H1 (cell line): Measurements from ENCODE around the gene OSBPL3. TPM values are rescaled to one million over a fixed set of nuclear protein-coding genes. Genes with fewer than 3 reads are reported as not detected.

Experiments used
- CTCF ChIA-PET: fragments of 300-600 bp; sonication (Branson Sonifier 250); formaldehyde crosslinking; loops from one replicate; lab custom pipeline; 2021; ENCODE audit not compliant: partially characterized antibody; lab: Charles Lee
- POLR2A ChIA-PET: fragments of 300-600 bp; sonication (Branson Sonifier 250); formaldehyde crosslinking; loops from one replicate; lab custom pipeline; 2021; ENCODE audit warnings: inconsistent platforms; ENCODE audit not compliant: partially characterized antibody; lab: Charles Lee
- DNase-seq, 2 experiments: peaks; one replicate each; pipeline versions ENCODE4 v3.0.0 to v3.0.0-alpha.2; 2010 to 2022; ENCODE audit warnings: low spot score in 2 of 2, low read depth in 1 of 2, mixed read lengths in 1 of 2
- FAIRE-seq: peaks from 2 replicates; lab custom pipeline; 2011; peaks lifted over from hg19 to GRCh38; lab: Jason Lieb, UNC
- H2AFZ ChIP-seq: 2 replicates; pipeline ENCODE4 v1.8.1; 2012; ENCODE audit warnings: low read length, inconsistent platforms
- H2AK5ac ChIP-seq: 2 replicates; pipeline ENCODE4 v1.6.1; 2013; ENCODE audit warnings: low read depth, low read length
- H2BK120ac ChIP-seq: replicated peaks from 2 replicates; pipeline ENCODE3; 2013; ENCODE audit warnings: low read depth, low read length, inconsistent platforms
- H2BK12ac ChIP-seq: 2 replicates; pipeline ENCODE4 v1.6.1; 2013; ENCODE audit warnings: low read depth, low read length
- H2BK15ac ChIP-seq: 2 replicates; pipeline ENCODE4 v1.6.1; 2013; ENCODE audit warnings: low read length
- H2BK20ac ChIP-seq: 2 replicates; pipeline ENCODE4 v1.6.1; 2013; ENCODE audit warnings: low read length
- H2BK5ac ChIP-seq: 2 replicates; pipeline ENCODE4 v1.6.1; 2013; ENCODE audit warnings: low read depth, low read length
- H3K14ac ChIP-seq: 2 replicates; pipeline ENCODE4 v1.6.1; 2013; ENCODE audit warnings: inconsistent platforms; ENCODE audit not compliant: insufficient read length
- H3K18ac ChIP-seq: 2 replicates; pipeline ENCODE4 v1.6.1; 2013; ENCODE audit warnings: low read length; ENCODE audit errors: extremely low read depth
- H3K23ac ChIP-seq: 2 replicates; pipeline ENCODE4 v1.6.1; 2013; ENCODE audit warnings: inconsistent platforms; ENCODE audit not compliant: insufficient read length
- H3K23me2 ChIP-seq: 2 replicates; pipeline ENCODE4 v1.6.1; 2013; ENCODE audit warnings: low read depth, low read length
- H3K27ac ChIP-seq: 2 replicates; pipeline ENCODE4 v1.6.1; 2011; ENCODE audit warnings: low read depth, low read length, inconsistent platforms
- H3K27me3 ChIP-seq, 4 experiments: replicated peaks in 1 of 4; 1 replicate in 1 of 4; 2 replicates in 3 of 4; pipeline versions ENCODE4 v1.6.1 to v1.8.1; 2011 to 2013; ENCODE audit warnings: low read length in 3 of 4, mild to moderate bottlenecking in 3 of 4, inconsistent platforms in 2 of 4, mixed read lengths in 2 of 4, moderate library complexity in 1 of 4; ENCODE audit not compliant: control insufficient read depth in 3 of 4, insufficient read depth in 3 of 4; ENCODE audit errors: extremely low read depth in 1 of 4
- H3K36me3 ChIP-seq, 4 experiments: 2 replicates each; pipeline versions ENCODE4 v1.6.1 to v1.8.1; 2011 to 2013; ENCODE audit warnings: mild to moderate bottlenecking in 4 of 4, low read length in 3 of 4, moderate library complexity in 2 of 4, control low read depth in 1 of 4, inconsistent platforms in 1 of 4; ENCODE audit not compliant: insufficient read depth in 4 of 4, control insufficient read depth in 2 of 4
- H3K4ac ChIP-seq: replicated peaks from 2 replicates; pipeline ENCODE3; 2013; ENCODE audit warnings: low read length, low read depth, mixed read lengths, inconsistent platforms; ENCODE audit not compliant: insufficient read length
- H3K4me1 ChIP-seq, 4 experiments: replicated peaks in 1 of 4; 1 replicate in 1 of 4; 2 replicates in 3 of 4; pipeline versions ENCODE4 v1.6.1 to v1.8.1; 2011 to 2013; ENCODE audit warnings: low read length in 3 of 4, inconsistent platforms in 2 of 4, mixed read lengths in 1 of 4; ENCODE audit not compliant: insufficient read depth in 4 of 4, control insufficient read depth in 3 of 4
- H3K4me2 ChIP-seq, 2 experiments: 2 replicates each; pipeline versions ENCODE4 v1.6.1 to v1.8.1; 2011 to 2013; ENCODE audit warnings: low read depth in 2 of 2, low read length in 2 of 2, control low read depth in 1 of 2, inconsistent platforms in 1 of 2, mild to moderate bottlenecking in 1 of 2; ENCODE audit not compliant: insufficient read depth in 1 of 2
- H3K4me3 ChIP-seq, 4 experiments: fragments of 200-600, 300-600 bp in 1 of 4; sonication (generic), shearing (Covaris generic), sonication (Bioruptor Twin) in 1 of 4; 2 replicates each; pipeline versions ENCODE4 v1.5.1 to v1.8.1; 2011 to 2016; ENCODE audit warnings: low read length in 4 of 4, low read depth in 3 of 4, control low read depth in 2 of 4, inconsistent platforms in 2 of 4, mild to moderate bottlenecking in 2 of 4, mixed read lengths in 1 of 4, moderate library complexity in 1 of 4; ENCODE audit not compliant: insufficient read depth in 2 of 4; ENCODE audit errors: extremely low read depth in 1 of 4
- H3K56ac ChIP-seq: replicated peaks from 2 replicates; pipeline ENCODE3; 2013; ENCODE audit warnings: low read depth, mild to moderate bottlenecking, mixed read lengths, low read length, inconsistent platforms; ENCODE audit not compliant: insufficient read length
- H3K79me1 ChIP-seq: 2 replicates; pipeline ENCODE4 v1.6.1; 2013; ENCODE audit warnings: low read depth, low read length, control low read depth
- H3K79me2 ChIP-seq, 2 experiments: 2 replicates each; pipeline versions ENCODE4 v1.6.1 to v1.8.1; 2012 to 2013; ENCODE audit warnings: low read length in 2 of 2, mild to moderate bottlenecking in 2 of 2, inconsistent platforms in 1 of 2; ENCODE audit not compliant: insufficient read depth in 2 of 2, control insufficient read depth in 1 of 2
- H3K9ac ChIP-seq, 4 experiments: replicated peaks in 1 of 4; 1 replicate in 1 of 4; 2 replicates in 3 of 4; pipeline versions ENCODE4 v1.6.1 to v1.8.1; 2011 to 2013; ENCODE audit warnings: low read depth in 3 of 4, low read length in 3 of 4, control low read depth in 2 of 4, mild to moderate bottlenecking in 2 of 4, moderate library complexity in 2 of 4, inconsistent platforms in 1 of 4; ENCODE audit errors: extremely low read depth in 1 of 4
- H3K9me3 ChIP-seq, 2 experiments: 2 replicates each; pipeline versions ENCODE4 v1.6.1 to v1.8.1; 2012 to 2013; ENCODE audit warnings: mild to moderate bottlenecking in 2 of 2, moderate library complexity in 2 of 2, control low read depth in 1 of 2, inconsistent platforms in 1 of 2, low read depth in 1 of 2, low read length in 1 of 2, mixed read lengths in 1 of 2; ENCODE audit not compliant: insufficient read depth in 2 of 2
- H4K20me1 ChIP-seq, 2 experiments: replicated peaks in 1 of 2; 2 replicates each; pipeline versions ENCODE3 to v1.8.1; 2011 to 2013; ENCODE audit warnings: inconsistent platforms in 2 of 2, low read length in 2 of 2, mild to moderate bottlenecking in 1 of 2; ENCODE audit not compliant: insufficient read depth in 2 of 2, control insufficient read depth in 1 of 2
- H4K5ac ChIP-seq: 2 replicates; pipeline ENCODE4 v1.6.1; 2013; ENCODE audit warnings: low read length, low read depth, mixed read lengths, inconsistent platforms; ENCODE audit not compliant: insufficient read length
- H4K8ac ChIP-seq: 2 replicates; pipeline ENCODE4 v1.8.0; 2013; ENCODE audit warnings: mild to moderate bottlenecking, moderate library complexity, low read length, inconsistent platforms; ENCODE audit not compliant: insufficient read depth; ENCODE audit errors: extremely low read depth
- H4K91ac ChIP-seq: replicated peaks from 2 replicates; pipeline ENCODE3; 2013; ENCODE audit warnings: low read length, mixed read lengths, inconsistent platforms; ENCODE audit not compliant: insufficient read length
- ASH2L ChIP-seq: fragments of 200-600, 300-600 bp; sonication (generic); IDR thresholded peaks from one replicate; pipeline ENCODE4 v1.7.1; 2017; ENCODE audit warnings: low read length
- CEBPB ChIP-seq: IDR thresholded peaks from 2 replicates; pipeline ENCODE4 v1.6.1; 2012; ENCODE audit warnings: low read depth, low read length
- CTBP2 ChIP-seq: IDR thresholded peaks from 2 replicates; pipeline ENCODE4 v1.7.0; 2011; ENCODE audit warnings: borderline replicate concordance, mild to moderate bottlenecking, moderate library complexity, mixed read lengths, low read length; ENCODE audit not compliant: insufficient read depth, insufficient read length
- EZH2 ChIP-seq: fragments of 200-600 bp; sonication (generic); IDR thresholded peaks from 2 replicates; pipeline ENCODE4 v1.7.1; 2012; ENCODE audit warnings: low read depth, mild to moderate bottlenecking, moderate library complexity, low read length, inconsistent platforms; ENCODE audit not compliant: severe bottlenecking
- JUN ChIP-seq: IDR thresholded peaks from 2 replicates; pipeline ENCODE4 v1.6.1; 2011; ENCODE audit warnings: low read depth, mild to moderate bottlenecking, improper control_type of control experiment, low read length
- KDM1A ChIP-seq: fragments of 200-600, 300-600 bp; sonication (generic); IDR thresholded peaks from 2 replicates; pipeline ENCODE4 v1.7.1; 2016; ENCODE audit warnings: mild to moderate bottlenecking, low read length, borderline replicate concordance
- KDM4A ChIP-seq: IDR thresholded peaks from one replicate; pipeline ENCODE4 v1.7.1; 2012; ENCODE audit warnings: low read depth, mild to moderate bottlenecking, moderate library complexity, low read length, inconsistent platforms; ENCODE audit not compliant: severe bottlenecking
- SIRT6 ChIP-seq: IDR thresholded peaks from one replicate; pipeline ENCODE4 v1.7.1; 2012; ENCODE audit warnings: low read length, inconsistent platforms
- SP4 ChIP-seq: IDR thresholded peaks from 2 replicates; pipeline ENCODE4 v1.6.1; 2012; ENCODE audit warnings: low read length, inconsistent platforms
- SRF ChIP-seq: IDR thresholded peaks from 2 replicates; pipeline ENCODE4 v1.6.1; 2011; ENCODE audit warnings: mild to moderate bottlenecking, low read depth, low read length, moderate library complexity
- SUZ12 ChIP-seq: fragments of 200-600 bp; sonication (generic); IDR thresholded peaks from 2 replicates; pipeline ENCODE4 v1.6.1; 2012; ENCODE audit warnings: mild to moderate bottlenecking, inconsistent platforms, low read length, moderate library complexity, mixed read lengths
- TBP ChIP-seq: IDR thresholded peaks from 2 replicates; pipeline ENCODE4 v1.6.1; 2011; ENCODE audit warnings: low read depth, low read length, improper control_type of control experiment
- USF2 ChIP-seq: IDR thresholded peaks from 2 replicates; pipeline ENCODE4 v1.6.1; 2011; ENCODE audit warnings: low read length, improper control_type of control experiment
- YY1 ChIP-seq: IDR thresholded peaks from 2 replicates; pipeline ENCODE4 v1.6.1; 2011; ENCODE audit warnings: low read depth, mild to moderate bottlenecking, low read length
- WGBS, 2 experiments: shearing (Covaris generic) in 1 of 2; methylation state at CpG; one replicate each; pipeline versions ENCODE4 v1.1.6 to v1.1.7; 2013 to 2015; ENCODE audit warnings: low lambda C conversion rate in 2 of 2, mixed read lengths in 2 of 2, inconsistent platforms in 1 of 2, low coverage in 1 of 2, missing lambda C conversion rate in 1 of 2; ENCODE audit not compliant: insufficient replicate concordance in 2 of 2, insufficient coverage in 1 of 2, insufficient read length in 1 of 2; ENCODE audit errors: extremely low coverage in 1 of 2, missing lambda C conversion rate in 1 of 2; 5-methylcytosine and 5-hydroxymethylcytosine counted together
- polyA plus RNA-seq, 7 experiments: library from polyadenylated mRNA; depleted of rRNA in 3 of 7; stranded (reverse) in 5 of 7; unstranded in 2 of 7; fragments of >200 nt in 5 of 7; fragments of 200-250 nt in 2 of 7; gene quantifications; 1 replicate in 5 of 7; 2 replicates in 1 of 7; 4 replicates in 1 of 7; pipeline versions ENCODE4 v1.2.1 to v1.2.3, GENCODE V29; 2011 to 2013; ENCODE audit warnings: missing spikeins in 2 of 7, mixed read lengths in 2 of 7
- total RNA-seq: library from RNA; stranded (reverse); fragmentation: NEBNext Ultra II Directional; extraction: Animal tissue kit (Norgen Biotek cat#: 25700); gene quantifications from 2 replicates; pipeline ENCODE4 v1.2.1, GENCODE V29; 2021

OSBPL3 gene
- total and polyA plus RNA-seq, 2 of the 8 experiments (the other 6 are each of a cell fraction or from before 2014, with no cell fraction given): 2.8 to 13.9 TPM

GRCh38 chr7:24836084-24836483 is 143.9 kb downstream of the OSBPL3 start:
- Histone ChIP-seq H2BK12ac (no peak overlapping the region), H3K4me1 (no peaks in the 10 kb centered on the region), H2BK120ac (no peak overlapping the region), H3K36me3 (no peaks in the 10 kb centered on the region), H3K18ac (no peak overlapping the region), H4K20me1 (no peaks in the 10 kb centered on the region), H4K91ac (no peak overlapping the region), H2BK5ac (no peak overlapping the region), H3K4ac (no peak overlapping the region), H3K56ac (no peak overlapping the region), H2BK15ac (no peak overlapping the region), H2AK5ac (no peak overlapping the region), H3K14ac (no peak overlapping the region), H3K79me1 (no peaks in the 10 kb centered on the region), H3K27ac (no peak overlapping the region), H4K8ac (no peak overlapping the region), H2BK20ac (no peak overlapping the region), H3K4me3 (no peak overlapping the region), H3K9ac (no peak overlapping the region), H4K5ac (no peak overlapping the region), H3K9me3 (no peaks in the 10 kb centered on the region), H3K23ac (no peak overlapping the region), H2AFZ (no peak overlapping the region), H3K79me2 (no peaks in the 10 kb centered on the region), H3K23me2 (no peaks in the 10 kb centered on the region), H3K27me3 (no peaks in the 10 kb centered on the region), H3K4me2 (no peak overlapping the region)
- ChIA-PET CTCF (interaction anchor here (2.0 kb wide), 1 partner anchor 234 kb away, joined by 11 read pairs; no protein-coding TSS in a partner anchor), POLR2A (no interaction called here)
- FAIRE-seq: no peak
- DNase-seq: no peak
- WGBS, 2 experiments: 88% methylated on average over 2 of the region's 2 CpGs; no CpG with 5 or more reads in 1 of the 2 experiments
- no peak for TF ChIP-seq EZH2
- no peak for TF ChIP-seq USF2
- TF ChIP-seq KDM4A: no peak
- TF ChIP-seq SP4: no peak
- no peak for TF ChIP-seq SUZ12
- TF ChIP-seq SRF: no peak
- no peak for TF ChIP-seq TBP
- no peak for TF ChIP-seq CEBPB
- TF ChIP-seq ASH2L: no peak
- TF ChIP-seq JUN: no peak
- TF ChIP-seq CTBP2: no peak
- TF ChIP-seq SIRT6: no peak
- TF ChIP-seq KDM1A: no peak
- TF ChIP-seq YY1: no peak
